Measurements from ENCODE around the gene HYDIN.

DNA sequence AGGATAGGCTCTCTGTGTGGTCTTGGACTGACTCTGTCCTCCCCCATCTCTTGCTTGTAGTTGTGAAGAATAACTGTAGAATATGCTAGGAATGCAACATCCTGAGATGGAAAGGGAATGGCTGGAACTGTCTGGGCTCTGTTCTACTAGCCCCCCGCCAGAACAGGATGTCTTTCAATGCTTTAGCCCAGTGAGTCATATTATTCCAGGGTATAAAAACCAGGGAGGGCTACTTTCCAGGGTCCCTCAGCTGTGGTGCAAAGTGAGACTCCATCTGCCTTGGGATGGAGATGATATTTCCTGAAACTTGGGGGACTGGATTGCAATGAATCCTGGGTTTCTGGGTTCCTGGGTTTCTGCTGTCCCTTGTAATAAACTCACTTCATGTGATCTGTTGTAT is 32.1 kb downstream of the HYDIN start:
- TF ChIP-seq MTA3 (IDR thresholded peaks at IDR 0.05; ENCODE audit: borderline replicate concordance) (no peak), SMARCC2 (IDR thresholded peaks at IDR 0.05; ENCODE audit: low read depth) (no peak)
